ENCODE measurements around the gene EBI3.

- TF ChIP-seq, protein P1, sequence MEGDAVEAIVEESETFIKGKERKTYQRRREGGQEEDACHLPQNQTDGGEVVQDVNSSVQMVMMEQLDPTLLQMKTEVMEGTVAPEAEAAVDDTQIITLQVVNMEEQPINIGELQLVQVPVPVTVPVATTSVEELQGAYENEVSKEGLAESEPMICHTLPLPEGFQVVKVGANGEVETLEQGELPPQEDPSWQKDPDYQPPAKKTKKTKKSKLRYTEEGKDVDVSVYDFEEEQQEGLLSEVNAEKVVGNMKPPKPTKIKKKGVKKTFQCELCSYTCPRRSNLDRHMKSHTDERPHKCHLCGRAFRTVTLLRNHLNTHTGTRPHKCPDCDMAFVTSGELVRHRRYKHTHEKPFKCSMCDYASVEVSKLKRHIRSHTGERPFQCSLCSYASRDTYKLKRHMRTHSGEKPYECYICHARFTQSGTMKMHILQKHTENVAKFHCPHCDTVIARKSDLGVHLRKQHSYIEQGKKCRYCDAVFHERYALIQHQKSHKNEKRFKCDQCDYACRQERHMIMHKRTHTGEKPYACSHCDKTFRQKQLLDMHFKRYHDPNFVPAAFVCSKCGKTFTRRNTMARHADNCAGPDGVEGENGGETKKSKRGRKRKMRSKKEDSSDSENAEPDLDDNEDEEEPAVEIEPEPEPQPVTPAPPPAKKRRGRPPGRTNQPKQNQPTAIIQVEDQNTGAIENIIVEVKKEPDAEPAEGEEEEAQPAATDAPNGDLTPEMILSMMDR (IDR thresholded peaks at IDR 0.05) = no peak
- TF ChIP-seq EZH2 (IDR thresholded peaks at IDR 0.05; ENCODE audit: borderline replicate concordance, insufficient read depth, low read depth, low read length, poor library complexity, severe bottlenecking) = no peak
Observed at GRCh38 chr19:4229179-4229931, at the start of gene EBI3.
